ENCODE data around the gene TM4SF1.

DNA sequence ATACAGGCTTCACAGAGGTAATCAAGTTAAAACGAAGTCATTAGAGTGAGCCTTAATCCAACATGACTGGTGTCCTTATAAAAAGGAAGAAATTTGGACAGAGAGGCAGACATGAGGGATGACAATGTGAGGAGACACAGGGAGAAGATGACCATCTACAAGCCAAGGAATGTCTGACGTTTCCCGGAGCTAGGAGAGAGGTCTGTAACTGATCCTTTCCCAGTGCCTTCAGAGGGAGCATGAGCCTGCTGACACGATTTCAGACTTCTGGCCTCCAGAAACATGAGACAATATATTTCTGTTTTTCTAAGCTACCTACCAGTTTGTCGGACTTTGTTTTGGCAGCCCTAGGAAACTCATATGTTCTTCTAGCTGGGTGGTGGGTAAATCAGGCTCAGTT, 15.1 kb downstream of the TM4SF1 start:
- TF ChIP-seq, protein P1, sequence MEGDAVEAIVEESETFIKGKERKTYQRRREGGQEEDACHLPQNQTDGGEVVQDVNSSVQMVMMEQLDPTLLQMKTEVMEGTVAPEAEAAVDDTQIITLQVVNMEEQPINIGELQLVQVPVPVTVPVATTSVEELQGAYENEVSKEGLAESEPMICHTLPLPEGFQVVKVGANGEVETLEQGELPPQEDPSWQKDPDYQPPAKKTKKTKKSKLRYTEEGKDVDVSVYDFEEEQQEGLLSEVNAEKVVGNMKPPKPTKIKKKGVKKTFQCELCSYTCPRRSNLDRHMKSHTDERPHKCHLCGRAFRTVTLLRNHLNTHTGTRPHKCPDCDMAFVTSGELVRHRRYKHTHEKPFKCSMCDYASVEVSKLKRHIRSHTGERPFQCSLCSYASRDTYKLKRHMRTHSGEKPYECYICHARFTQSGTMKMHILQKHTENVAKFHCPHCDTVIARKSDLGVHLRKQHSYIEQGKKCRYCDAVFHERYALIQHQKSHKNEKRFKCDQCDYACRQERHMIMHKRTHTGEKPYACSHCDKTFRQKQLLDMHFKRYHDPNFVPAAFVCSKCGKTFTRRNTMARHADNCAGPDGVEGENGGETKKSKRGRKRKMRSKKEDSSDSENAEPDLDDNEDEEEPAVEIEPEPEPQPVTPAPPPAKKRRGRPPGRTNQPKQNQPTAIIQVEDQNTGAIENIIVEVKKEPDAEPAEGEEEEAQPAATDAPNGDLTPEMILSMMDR (IDR thresholded peaks at IDR 0.05) = no peak
- no peak for TF ChIP-seq ZFX (IDR thresholded peaks at IDR 0.05; ENCODE audit: borderline replicate concordance)
